GM23338 (cell line): ENCODE measurements around the gene CCDC82. TPM values are rescaled to one million over a fixed set of nuclear protein-coding genes. Genes with fewer than 3 reads are reported as not detected.
A peak's percentile ranks its signal among the peaks of the same experiment; 100 is the strongest.

Source experiments
- ATAC-seq: fragments of 200-7000 bp; cut with Tn5 transposase; 3 replicates; pipeline ENCODE4 v1.9.1; 2020
- DNase-seq: peaks from one replicate; pipeline ENCODE4 v3.0.0-alpha.2; 2015; ENCODE audit warnings: low spot score
- H2AFZ ChIP-seq: fragments of 200-600 bp; sonication (generic); 2 replicates; pipeline ENCODE4 v1.8.0; 2016; ENCODE audit warnings: antibody characterized with exemption, mild to moderate bottlenecking, moderate library complexity
- H3F3A ChIP-seq: fragments of 200-600 bp; sonication (generic); replicated peaks from 2 replicates; pipeline ENCODE4 v1.8.0; 2017; ENCODE audit warnings: antibody characterized with exemption, mixed run types, low read depth
- H3K27ac ChIP-seq: fragments of 200-600 bp; sonication (generic); 2 replicates; pipeline ENCODE4 v1.6.1; 2016; ENCODE audit warnings: low read depth
- H3K27me3 ChIP-seq: fragments of 200-600 bp; sonication (generic); 2 replicates; pipeline ENCODE4 v1.8.0; 2016; ENCODE audit warnings: mild to moderate bottlenecking, mixed run types, moderate library complexity; ENCODE audit not compliant: insufficient read depth
- H3K36me3 ChIP-seq: fragments of 200-600 bp; sonication (generic); 2 replicates; pipeline ENCODE4 v1.8.0; 2016; ENCODE audit warnings: mild to moderate bottlenecking; ENCODE audit not compliant: insufficient read depth
- H3K4me1 ChIP-seq: fragments of 200-600 bp; sonication (generic); 2 replicates; pipeline ENCODE4 v1.8.0; 2016; ENCODE audit warnings: mild to moderate bottlenecking, moderate library complexity; ENCODE audit not compliant: insufficient read depth
- H3K4me2 ChIP-seq: fragments of 200-600 bp; sonication (generic); 2 replicates; pipeline ENCODE4 v1.7.1; 2017; ENCODE audit warnings: mixed run types
- H3K4me3 ChIP-seq: fragments of 200-600 bp; sonication (generic); 2 replicates; pipeline ENCODE4 v1.6.1; 2016; ENCODE audit warnings: mixed run types
- H3K79me2 ChIP-seq: fragments of 200-600 bp; sonication (generic); replicated peaks from 2 replicates; pipeline ENCODE4 v1.8.0; 2017; ENCODE audit warnings: mild to moderate bottlenecking; ENCODE audit not compliant: insufficient read depth
- H3K9me2 ChIP-seq: fragments of 200-600 bp; sonication (generic); 2 replicates; pipeline ENCODE4 v1.8.0; 2017; ENCODE audit not compliant: insufficient read depth
- H4K20me1 ChIP-seq: fragments of 200-600 bp; sonication (generic); replicated peaks from 2 replicates; pipeline ENCODE4 v1.8.0; 2017; ENCODE audit warnings: mild to moderate bottlenecking; ENCODE audit not compliant: insufficient read depth
- H3K27ac Mint-ChIP-seq: 2 replicates; pipeline ENCODE4 v1.8.0; 2020; ENCODE audit warnings: inconsistent platforms, mild to moderate bottlenecking, moderate library complexity, mixed read lengths
- H3K27me3 Mint-ChIP-seq: 3 replicates; pipeline ENCODE4 v1.8.0; 2022; ENCODE audit warnings: low read depth, mild to moderate bottlenecking, moderate library complexity, mixed read lengths, inconsistent platforms; ENCODE audit not compliant: insufficient read depth, poor library complexity
- H3K36me3 Mint-ChIP-seq: 3 replicates; pipeline ENCODE4 v1.8.0; 2021; ENCODE audit warnings: low read depth, mild to moderate bottlenecking, inconsistent platforms, moderate library complexity, mixed read lengths
- H3K4me1 Mint-ChIP-seq: 3 replicates; pipeline ENCODE4 v1.8.0; 2020; ENCODE audit warnings: mild to moderate bottlenecking, inconsistent platforms, mixed read lengths
- H3K4me3 Mint-ChIP-seq: 3 replicates; pipeline ENCODE4 v1.8.0; 2021; ENCODE audit warnings: moderate library complexity, mild to moderate bottlenecking, inconsistent platforms, mixed read lengths
- H3K9me3 Mint-ChIP-seq: 3 replicates; pipeline ENCODE4 v1.8.0; 2020; ENCODE audit warnings: moderate library complexity, mild to moderate bottlenecking, inconsistent platforms, mixed read lengths
- CREB1 ChIP-seq: fragments of 250-450 bp; sonication (Bioruptor Pico); IDR thresholded peaks from 2 replicates; pipeline ENCODE4 v1.5.0; 2020; ENCODE audit warnings: low read depth, mild to moderate bottlenecking, moderate library complexity
- EZH2 ChIP-seq: fragments of 200-600 bp; sonication (generic); IDR thresholded peaks from one replicate; pipeline ENCODE4 v1.8.0; 2017; ENCODE audit warnings: antibody characterized with exemption, mild to moderate bottlenecking, low read depth; ENCODE audit not compliant: unreplicated experiment
- EZH2phosphoT487 ChIP-seq: fragments of 200-600 bp; sonication (generic); IDR thresholded peaks from one replicate; pipeline ENCODE4 v1.8.1; 2018; ENCODE audit warnings: antibody characterized with exemption; ENCODE audit not compliant: unreplicated experiment
- NANOG ChIP-seq: IDR thresholded peaks from 2 replicates; pipeline ENCODE4 v1.6.1; 2016; ENCODE audit warnings: antibody characterized with exemption, borderline replicate concordance
- POLR2AphosphoS5 ChIP-seq: IDR thresholded peaks from 2 replicates; pipeline ENCODE4 v1.6.1; 2016; ENCODE audit warnings: antibody characterized with exemption, low read depth
- STAT1 ChIP-seq: IDR thresholded peaks from one replicate; pipeline ENCODE4 v1.6.1; 2016; ENCODE audit warnings: antibody characterized with exemption; ENCODE audit not compliant: unreplicated experiment
- ZNF114 ChIP-seq: fragments of 250-450 bp; sonication (Bioruptor Pico); IDR thresholded peaks from 2 replicates; pipeline ENCODE4 v1.5.0; 2020; ENCODE audit warnings: mild to moderate bottlenecking, moderate library complexity
- ZNF462 ChIP-seq: fragments of 250-450 bp; sonication (Bioruptor Pico); IDR thresholded peaks from 2 replicates; pipeline ENCODE4 v1.5.0; 2020; ENCODE audit warnings: mild to moderate bottlenecking, moderate library complexity
- polyA plus RNA-seq: library from polyadenylated mRNA; unstranded; fragments of >200 nt; fragmentation: Nextera tagmentation; extraction: Ambion mirVana; gene quantifications from 2 replicates; pipeline ENCODE4 v1.2.1, GENCODE V29; 2016
- total RNA-seq: library from RNA; depleted of rRNA; stranded (reverse); fragments of >200 nt; shearing (Covaris generic); gene quantifications from 2 replicates; pipeline ENCODE4 v1.2.3, GENCODE V29; 2014
- TF ChIP-seq, protein P1 (sequence below): IDR thresholded peaks from 2 replicates; pipeline ENCODE4 v1.6.1; 2016; ENCODE audit warnings: antibody characterized with exemption

Gene CCDC82
- total and polyA plus RNA-seq, 2 experiments from 2014 or later: 15.7 to 45.8 TPM

DNA sequence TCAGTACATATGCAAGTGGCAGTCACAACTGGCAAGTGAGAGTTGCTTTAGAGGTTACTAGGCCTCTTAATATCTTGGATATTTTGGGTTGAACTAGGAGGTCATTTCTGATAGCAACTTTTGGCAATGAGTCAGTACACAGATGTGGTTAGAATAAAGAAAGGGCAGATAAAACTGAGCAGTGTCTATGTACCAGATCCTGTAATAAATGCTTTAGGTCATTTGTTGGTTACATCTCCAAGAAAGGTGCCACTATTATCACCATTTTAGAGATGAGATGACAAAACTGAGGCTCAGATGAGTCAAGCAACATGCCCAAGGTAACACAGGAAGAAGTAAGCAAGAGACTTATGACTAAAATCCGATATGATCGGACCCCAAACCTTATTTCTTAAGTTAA, 71.7 kb downstream of the CCDC82 start (continued):
- TF ChIP-seq ZNF462: no peak
- TF ChIP-seq ZNF114: no peak
- no peak for TF ChIP-seq POLR2AphosphoS5

- Histone ChIP-seq H4K20me1 (no peaks in the 10 kb centered on the region), H3K4me1 (peaks cover 48% of the 10 kb centered on the region), H3K27me3 (no peaks in the 10 kb centered on the region), H3F3A (no peaks in the 10 kb centered on the region), H3K27ac (0 out of 2 replicates have a peak overlapping the region, but pooled peaks have one; percentile 17), H3K9me2 (peaks cover under 1% of the 10 kb centered on the region; the same call in 1 of the 2 replicates), H3K79me2 (peaks cover 30% of the 10 kb centered on the region; the same call in 1 of the 2 replicates), H3K4me2 (peak overlapping the region; percentile 19), H2AFZ (no peak overlapping the region), H3K4me3 (no peak overlapping the region), H3K36me3 (no peaks in the 10 kb centered on the region)
- Mint-ChIP-seq H3K27ac (no peak overlapping the region), H3K4me1 (peaks cover 52% of the 10 kb centered on the region), H3K9me3 (no peaks in the 10 kb centered on the region), H3K36me3 (no peaks in the 10 kb centered on the region; the same call in 2 of the 3 replicates), H3K27me3 (no peaks in the 10 kb centered on the region), H3K4me3 (no peak overlapping the region)
- DNase-seq (peak; percentile 22), ATAC-seq (no peak; the same call in 2 of the 3 replicates)
- TF ChIP-seq POLR2AphosphoS5 (no peak), EZH2phosphoT487 (no peak), ZNF462 (no peak), NANOG (no peak), EZH2 (no peak), CREB1 (CRISPR knock-in tag) (no peak), STAT1 (no peak)
- TF ChIP-seq, protein P1, sequence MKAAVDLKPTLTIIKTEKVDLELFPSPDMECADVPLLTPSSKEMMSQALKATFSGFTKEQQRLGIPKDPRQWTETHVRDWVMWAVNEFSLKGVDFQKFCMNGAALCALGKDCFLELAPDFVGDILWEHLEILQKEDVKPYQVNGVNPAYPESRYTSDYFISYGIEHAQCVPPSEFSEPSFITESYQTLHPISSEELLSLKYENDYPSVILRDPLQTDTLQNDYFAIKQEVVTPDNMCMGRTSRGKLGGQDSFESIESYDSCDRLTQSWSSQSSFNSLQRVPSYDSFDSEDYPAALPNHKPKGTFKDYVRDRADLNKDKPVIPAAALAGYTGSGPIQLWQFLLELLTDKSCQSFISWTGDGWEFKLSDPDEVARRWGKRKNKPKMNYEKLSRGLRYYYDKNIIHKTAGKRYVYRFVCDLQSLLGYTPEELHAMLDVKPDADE: no peak
Observed at GRCh38 chr11:96317571-96317970, 72.1 kb downstream of the CCDC82 start.
